DOHH2 (cell line): ENCODE measurements around the gene TCF15.

Experiments
- H3F3A ChIP-seq: fragments of 200-600 bp; sonication (generic), shearing (Covaris generic); 2 replicates; pipeline ENCODE4 v1.6.0; 2016; ENCODE audit warnings: antibody characterized with exemption, mild to moderate bottlenecking; ENCODE audit not compliant: control insufficient read depth, insufficient read depth
- H3K27ac ChIP-seq: fragments of 200-600 bp; sonication (generic); 2 replicates; pipeline ENCODE4 v1.5.1; 2014; ENCODE audit warnings: low read depth, mild to moderate bottlenecking, low read length, moderate library complexity
- H3K27me3 ChIP-seq: fragments of 200-600 bp; sonication (generic); 2 replicates; pipeline ENCODE4 v1.6.1; 2014; ENCODE audit warnings: mild to moderate bottlenecking, low read length, mixed read lengths; ENCODE audit not compliant: control insufficient read depth
- H3K36me3 ChIP-seq: fragments of 200-600 bp; sonication (generic); 2 replicates; pipeline ENCODE4 v1.6.1; 2014; ENCODE audit warnings: mild to moderate bottlenecking, low read length, moderate library complexity, mixed read lengths; ENCODE audit not compliant: control insufficient read depth
- H3K4me1 ChIP-seq: fragments of 200-600 bp; sonication (generic); 2 replicates; pipeline ENCODE4 v1.6.1; 2014; ENCODE audit warnings: mild to moderate bottlenecking, low read length, mixed read lengths; ENCODE audit not compliant: control insufficient read depth
- H3K4me2 ChIP-seq: fragments of 200-600 bp; sonication (generic); 2 replicates; pipeline ENCODE4 v1.6.0; 2014; ENCODE audit warnings: mild to moderate bottlenecking, low read length, moderate library complexity
- H3K4me3 ChIP-seq: fragments of 200-600 bp; sonication (generic); 2 replicates; pipeline ENCODE4 v1.5.1; 2014; ENCODE audit warnings: mild to moderate bottlenecking, low read length, mixed read lengths
- H3K79me2 ChIP-seq: fragments of 200-600 bp; sonication (generic); 2 replicates; pipeline ENCODE4 v1.6.1; 2014; ENCODE audit warnings: mild to moderate bottlenecking, low read length, mixed read lengths; ENCODE audit not compliant: control insufficient read depth
- H3K9me2 ChIP-seq: fragments of 200-600 bp; sonication (generic); replicated peaks from 2 replicates; pipeline ENCODE4 v1.6.1; 2014; ENCODE audit warnings: mild to moderate bottlenecking, low read length, mixed read lengths; ENCODE audit not compliant: control insufficient read depth
- H3K9me3 ChIP-seq: fragments of 200-600 bp; sonication (generic); 2 replicates; pipeline ENCODE4 v1.6.1; 2014; ENCODE audit warnings: antibody characterized with exemption, low read length, mixed read lengths; ENCODE audit not compliant: control insufficient read depth, insufficient read depth
- H4K20me1 ChIP-seq: fragments of 200-600 bp; sonication (generic); 2 replicates; pipeline ENCODE4 v1.6.0; 2014; ENCODE audit warnings: low read depth, mild to moderate bottlenecking, antibody characterized with exemption, low read length, moderate library complexity; ENCODE audit not compliant: control insufficient read depth, insufficient read depth
- EZH2phosphoT487 ChIP-seq: fragments of 200-600 bp; sonication (generic); IDR thresholded peaks from 2 replicates; pipeline ENCODE4 v1.6.1; 2017; ENCODE audit warnings: borderline replicate concordance, mild to moderate bottlenecking, antibody characterized with exemption, low read length, moderate library complexity, mixed read lengths
- TF ChIP-seq, protein P1 (sequence below): fragments of 200-600 bp; sonication (generic); IDR thresholded peaks from one replicate; pipeline ENCODE4 v1.5.1; 2014; ENCODE audit warnings: antibody characterized with exemption, mild to moderate bottlenecking, low read depth, low read length; ENCODE audit not compliant: poor library complexity, severe bottlenecking

The TCF15 gene

DNA sequence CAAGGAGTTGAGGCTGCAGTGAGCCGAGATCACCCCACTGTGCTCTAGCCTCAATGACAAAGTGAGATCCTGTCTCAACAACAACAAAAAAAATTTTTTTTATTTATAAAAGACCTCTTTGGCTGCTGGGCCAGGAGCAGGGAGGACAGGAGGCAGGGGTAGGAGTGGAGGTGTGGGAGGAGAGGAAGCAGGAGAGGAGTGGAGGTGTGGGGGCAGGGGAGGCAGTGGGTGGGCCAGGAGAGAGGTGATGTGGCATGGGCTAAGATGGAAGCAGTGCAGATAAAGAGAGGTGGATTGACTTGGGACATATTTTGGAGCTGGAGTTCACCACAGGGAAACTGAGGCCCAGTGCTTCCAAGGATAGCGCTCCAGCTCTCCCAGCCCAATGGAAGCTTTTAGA, 53.1 kb downstream of the TCF15 start:
- peaks cover 5% of the 10 kb centered on the region; the same call in 1 of the 2 replicates for H3K27me3 ChIP-seq
- no peaks in the 10 kb centered on the region for H3K9me2 ChIP-seq
- no peaks in the 10 kb centered on the region for H3K4me1 ChIP-seq
- H4K20me1 ChIP-seq = no peaks in the 10 kb centered on the region
- H3K4me3 ChIP-seq = no peak overlapping the region
- no peaks in the 10 kb centered on the region for H3K36me3 ChIP-seq
- H3K9me3 ChIP-seq = no peaks in the 10 kb centered on the region
- H3F3A ChIP-seq = no peaks in the 10 kb centered on the region
- no peak overlapping the region for H3K4me2 ChIP-seq
- no peak overlapping the region for H3K27ac ChIP-seq
- TF ChIP-seq EZH2phosphoT487 = no peak
- TF ChIP-seq, protein P1, sequence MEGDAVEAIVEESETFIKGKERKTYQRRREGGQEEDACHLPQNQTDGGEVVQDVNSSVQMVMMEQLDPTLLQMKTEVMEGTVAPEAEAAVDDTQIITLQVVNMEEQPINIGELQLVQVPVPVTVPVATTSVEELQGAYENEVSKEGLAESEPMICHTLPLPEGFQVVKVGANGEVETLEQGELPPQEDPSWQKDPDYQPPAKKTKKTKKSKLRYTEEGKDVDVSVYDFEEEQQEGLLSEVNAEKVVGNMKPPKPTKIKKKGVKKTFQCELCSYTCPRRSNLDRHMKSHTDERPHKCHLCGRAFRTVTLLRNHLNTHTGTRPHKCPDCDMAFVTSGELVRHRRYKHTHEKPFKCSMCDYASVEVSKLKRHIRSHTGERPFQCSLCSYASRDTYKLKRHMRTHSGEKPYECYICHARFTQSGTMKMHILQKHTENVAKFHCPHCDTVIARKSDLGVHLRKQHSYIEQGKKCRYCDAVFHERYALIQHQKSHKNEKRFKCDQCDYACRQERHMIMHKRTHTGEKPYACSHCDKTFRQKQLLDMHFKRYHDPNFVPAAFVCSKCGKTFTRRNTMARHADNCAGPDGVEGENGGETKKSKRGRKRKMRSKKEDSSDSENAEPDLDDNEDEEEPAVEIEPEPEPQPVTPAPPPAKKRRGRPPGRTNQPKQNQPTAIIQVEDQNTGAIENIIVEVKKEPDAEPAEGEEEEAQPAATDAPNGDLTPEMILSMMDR = no peak
- no peaks in the 10 kb centered on the region for H3K79me2 ChIP-seq

DNA sequence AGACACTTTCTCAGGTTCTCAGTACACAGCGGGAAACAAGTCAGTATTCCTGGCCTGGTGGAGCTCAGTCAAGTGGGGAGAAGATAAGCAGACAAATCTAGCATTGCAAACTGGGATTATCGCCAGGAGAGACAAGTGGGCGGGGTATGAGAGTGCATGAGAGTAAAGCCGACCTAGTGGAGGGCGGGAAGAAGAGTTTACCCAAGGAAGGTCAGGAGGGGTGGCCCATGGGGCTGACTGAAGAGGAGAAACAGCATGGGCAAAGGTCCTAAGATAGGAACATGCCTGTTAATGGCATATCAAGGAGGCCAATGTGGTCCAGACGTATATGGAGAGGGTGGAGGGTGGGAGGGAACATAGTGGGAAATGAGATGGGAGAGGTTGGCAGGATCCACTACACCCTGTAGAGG, 54.1 kb downstream of the TCF15 start:
- Histone ChIP-seq H3K9me3 (no peaks in the 10 kb centered on the region), H3K4me3 (no peak overlapping the region), H3K27ac (no peak overlapping the region), H3K27me3 (peaks cover 9% of the 10 kb centered on the region), H3K36me3 (no peaks in the 10 kb centered on the region), H4K20me1 (no peaks in the 10 kb centered on the region), H3F3A (no peaks in the 10 kb centered on the region), H3K79me2 (no peaks in the 10 kb centered on the region), H3K4me2 (no peak overlapping the region), H3K9me2 (no peaks in the 10 kb centered on the region), H3K4me1 (no peaks in the 10 kb centered on the region)
- TF ChIP-seq, protein P1 = no peak
- no peak for TF ChIP-seq EZH2phosphoT487
